ENCODE data around the gene ZCCHC14.

DNA sequence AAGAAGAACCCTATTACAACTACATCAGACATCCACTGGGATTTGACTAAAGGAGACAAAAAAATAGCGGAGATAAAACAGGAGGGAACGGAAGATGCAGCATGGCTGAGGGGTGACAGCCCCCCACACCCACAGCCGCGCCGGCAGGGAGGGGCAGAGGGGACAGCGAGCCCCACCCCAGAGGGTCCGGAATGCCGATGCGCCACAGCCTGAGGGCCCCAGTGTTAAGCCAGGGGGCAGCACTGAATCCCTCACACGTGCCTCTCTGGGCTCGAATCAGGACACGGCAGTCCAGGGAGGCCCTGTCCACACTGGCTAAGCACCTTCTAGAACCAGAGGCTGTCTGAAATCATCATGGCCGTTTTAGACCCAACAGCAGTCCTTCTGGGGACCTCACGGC lies 81.9 kb downstream of the ZCCHC14 start:
- no peak for TF ChIP-seq POLR2A (IDR thresholded peaks at IDR 0.05)
- TF ChIP-seq, protein P1, sequence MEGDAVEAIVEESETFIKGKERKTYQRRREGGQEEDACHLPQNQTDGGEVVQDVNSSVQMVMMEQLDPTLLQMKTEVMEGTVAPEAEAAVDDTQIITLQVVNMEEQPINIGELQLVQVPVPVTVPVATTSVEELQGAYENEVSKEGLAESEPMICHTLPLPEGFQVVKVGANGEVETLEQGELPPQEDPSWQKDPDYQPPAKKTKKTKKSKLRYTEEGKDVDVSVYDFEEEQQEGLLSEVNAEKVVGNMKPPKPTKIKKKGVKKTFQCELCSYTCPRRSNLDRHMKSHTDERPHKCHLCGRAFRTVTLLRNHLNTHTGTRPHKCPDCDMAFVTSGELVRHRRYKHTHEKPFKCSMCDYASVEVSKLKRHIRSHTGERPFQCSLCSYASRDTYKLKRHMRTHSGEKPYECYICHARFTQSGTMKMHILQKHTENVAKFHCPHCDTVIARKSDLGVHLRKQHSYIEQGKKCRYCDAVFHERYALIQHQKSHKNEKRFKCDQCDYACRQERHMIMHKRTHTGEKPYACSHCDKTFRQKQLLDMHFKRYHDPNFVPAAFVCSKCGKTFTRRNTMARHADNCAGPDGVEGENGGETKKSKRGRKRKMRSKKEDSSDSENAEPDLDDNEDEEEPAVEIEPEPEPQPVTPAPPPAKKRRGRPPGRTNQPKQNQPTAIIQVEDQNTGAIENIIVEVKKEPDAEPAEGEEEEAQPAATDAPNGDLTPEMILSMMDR (IDR thresholded peaks at IDR 0.05): no peak
